A549 (cell line): Measurements from ENCODE around the gene PRAMEF8.
"Not testable (repeated sequence)": the region's sequence is repeated elsewhere in the genome, so short reads cannot be mapped to it uniquely, and the experiment has no call there.

Experiments used
- CEBPB ChIP-seq, 2 experiments: fragments of >200 bp in 1 of 2; sonication (Bioruptor Twin) in 1 of 2; formaldehyde crosslinking in 1 of 2; IDR thresholded peaks; 2 replicates each; pipeline ENCODE4 v1.6.1; 2012 to 2016
- CTCF ChIP-seq: fragments of >200 bp; sonication (Bioruptor Twin); formaldehyde crosslinking; IDR thresholded peaks from 3 replicates; pipeline ENCODE4 v1.5.1; 2016
- ELK1 ChIP-seq: fragments of 150-350 bp; IDR thresholded peaks from 2 replicates; pipeline ENCODE4 v1.6.1; 2014; ENCODE audit warnings: low read depth, mild to moderate bottlenecking, low read length
- EP300 ChIP-seq, 2 experiments: fragments of >200 bp; sonication (Bioruptor Twin); formaldehyde crosslinking; IDR thresholded peaks; 2 replicates in 1 of 2; 3 replicates in 1 of 2; pipeline ENCODE4 v1.6.1; 2016 to 2017
- JUN ChIP-seq, 2 experiments: fragments of >200 bp; sonication (Bioruptor Twin); formaldehyde crosslinking; IDR thresholded peaks; 2 replicates in 1 of 2; 3 replicates in 1 of 2; pipeline ENCODE4 v1.6.1; 2016 to 2017
- PHF8 ChIP-seq: fragments of 200-600 bp; sonication (generic); IDR thresholded peaks from 2 replicates; pipeline ENCODE4 v1.6.1; 2016; ENCODE audit warnings: low read depth, mild to moderate bottlenecking, antibody characterized with exemption, moderate library complexity, borderline replicate concordance
- POLR2A ChIP-seq: IDR thresholded peaks from 2 replicates; pipeline ENCODE4 v1.6.1; 2012; ENCODE audit warnings: mild to moderate bottlenecking, low read length
- RAD21 ChIP-seq, 2 experiments: fragments of >200 bp in 1 of 2; sonication (Bioruptor Twin) in 1 of 2; formaldehyde crosslinking in 1 of 2; IDR thresholded peaks in 1 of 2; conservative IDR thresholded peaks in 1 of 2; 2 replicates in 1 of 2; 3 replicates in 1 of 2; pipeline ENCODE4 v1.6.1; 2012 to 2018; ENCODE audit warnings: inconsistent platforms in 1 of 2
- RFX5 ChIP-seq: fragments of 450-650 bp; IDR thresholded peaks from 2 replicates; pipeline ENCODE4 v1.7.1; 2014; ENCODE audit warnings: antibody characterized with exemption, mild to moderate bottlenecking, moderate library complexity
- ZFP36 ChIP-seq: fragments of 450-650 bp; IDR thresholded peaks from 2 replicates; pipeline ENCODE4 v1.6.1; 2014; ENCODE audit warnings: borderline replicate concordance; ENCODE audit not compliant: partially characterized antibody

GRCh38 chr1:13232056-13232455, 52.9 kb downstream of the PRAMEF8 start:
- not testable (repeated sequence) for TF ChIP-seq JUN (IDR thresholded peaks at IDR 0.05); CTCF; RAD21 (conservative IDR thresholded peaks at IDR 0.05 in 1 of 2, IDR thresholded peaks at IDR 0.05 in 1 of 2); POLR2A; RFX5; ZFP36; EP300 (IDR thresholded peaks at IDR 0.05); CEBPB (IDR thresholded peaks at IDR 0.05); ELK1; PHF8
